ENCODE measurements around the gene C4BPB. TPM values are rescaled to one million over a fixed set of nuclear protein-coding genes. Genes with fewer than 3 reads are reported as not detected.

C4BPB gene
- total and polyA plus RNA-seq, 4 donors: 59.7 to 460 (median 401) TPM

- Histone ChIP-seq H3K27ac (ENCODE audit: low read depth in 1 of 2, low read length in 2 of 2) (no peak overlapping the region), H3K4me1 (ENCODE audit: control insufficient read depth in 4 of 4, insufficient read depth in 4 of 4, low read length in 3 of 4) (no peaks in the 10 kb centered on the region)
- WGBS: 86% methylated on average over 4 of the region's 4 CpGs
Measured at GRCh38 chr1:207059881-207060280, 28.8 kb upstream of the C4BPB start.

More at GRCh38 chr1:207059881-207060280, 28.8 kb upstream of the C4BPB start:
- Histone ChIP-seq H3K36me3 (ENCODE audit: control insufficient read depth in 4 of 4, insufficient read depth in 3 of 4, low read depth in 1 of 4, low read length in 3 of 4) (peaks cover 2 to 23% (median 17%) of the 10 kb centered on the region in 4 donors), H3K9me3 (ENCODE audit: control insufficient read depth in 4 of 4, low read length in 3 of 4) (no peaks in the 10 kb centered on the region), H3K9ac (ENCODE audit: low read depth in 1 of 2, low read length in 2 of 2) (no peak overlapping the region), H3K27me3 (ENCODE audit: control insufficient read depth in 4 of 4, insufficient read depth in 4 of 4, low read length in 3 of 4) (no peaks in the 10 kb centered on the region), H3K4me3 (ENCODE audit: low read depth in 1 of 3, low read length in 3 of 3) (no peak overlapping the region)
- no peak for DNase-seq (ENCODE audit: low spot score)
- TF ChIP-seq TAF1 (conservative IDR thresholded peaks at IDR 0.05) (no peak), MAX (IDR thresholded peaks at IDR 0.05) (no peak), GABPA (IDR thresholded peaks at IDR 0.05 in 1 of 2, conservative IDR thresholded peaks at IDR 0.05 in 1 of 2) (no peak), REST (IDR thresholded peaks at IDR 0.05) (no peak), FOXA2 (IDR thresholded peaks at IDR 0.05) (no peak), JUND (IDR thresholded peaks at IDR 0.05) (no peak), CTCF (IDR thresholded peaks at IDR 0.05; ENCODE audit: low read depth, low read length, missing input control) (no peak), RAD21 (IDR thresholded peaks at IDR 0.05) (no peak), FOXA1 (IDR thresholded peaks at IDR 0.05) (no peak), SP1 (IDR thresholded peaks at IDR 0.05) (no peak), HNF4G (IDR thresholded peaks at IDR 0.05) (no peak), HNF4A (conservative IDR thresholded peaks at IDR 0.05) (no peak), ZBTB33 (IDR thresholded peaks at IDR 0.05) (no peak), NR2F2 (IDR thresholded peaks at IDR 0.05) (no peak), ATF3 (IDR thresholded peaks at IDR 0.05) (no peak), EGR1 (IDR thresholded peaks at IDR 0.05; ENCODE audit: low read depth in 2 of 2) (no peak), RXRA (IDR thresholded peaks at IDR 0.05) (no peak), YY1 (IDR thresholded peaks at IDR 0.05) (no peak)
